Activated naive CD4-positive, alpha-beta T cell treated with anti-CD3 and anti-CD28 coated beads, Interleukin-2, amount 50 U/mL, for 24 hours (primary cell): ENCODE data around the gene IFIT1.
"Not testable (repeated sequence)": the region's sequence is repeated elsewhere in the genome, so short reads cannot be mapped to it uniquely, and the experiment has no call there.

Experiments
- H3K27ac Mint-ChIP-seq: one replicate; pipeline ENCODE4 v1.8.0; 2021; ENCODE audit warnings: mild to moderate bottlenecking, mixed read lengths
- H3K27me3 Mint-ChIP-seq: one replicate; pipeline ENCODE4 v1.8.0; 2021; ENCODE audit warnings: mixed read lengths
- H3K36me3 Mint-ChIP-seq: one replicate; pipeline ENCODE4 v1.8.0; 2021; ENCODE audit warnings: mixed read lengths
- H3K4me1 Mint-ChIP-seq: one replicate; pipeline ENCODE4 v1.8.0; 2021; ENCODE audit warnings: mixed read lengths
- H3K4me3 Mint-ChIP-seq: one replicate; pipeline ENCODE4 v1.8.0; 2021; ENCODE audit warnings: mild to moderate bottlenecking, mixed read lengths
- H3K9me3 Mint-ChIP-seq: one replicate; pipeline ENCODE4 v1.8.0; 2021; ENCODE audit warnings: mixed read lengths

The IFIT1 gene

GRCh38 chr10:89391907-89392756 lies at the start of gene IFIT1:
TSS of gene IFIT1 (plus strand) at chr10:89392623. CDS start at chr10:89392713, 90 bp downstream.
- Mint-ChIP-seq H3K27me3 (no peaks in the 10 kb centered on the region), H3K9me3 (no peaks in the 10 kb centered on the region), H3K4me1 (peaks cover 49% of the 10 kb centered on the region), H3K27ac (peak within 1 kb of the TSS; percentile 84), H3K4me3 (peak within 1 kb of the TSS; percentile 88), H3K36me3 (peaks cover 11% of the 10 kb centered on the region)

- Mint-ChIP-seq H3K9me3 (no peaks in the 10 kb centered on the region), H3K4me3 (no peak overlapping the region), H3K36me3 (peaks cover 21% of the 10 kb centered on the region), H3K27me3 (no peaks in the 10 kb centered on the region), H3K4me1 (peaks cover 18% of the 10 kb centered on the region), H3K27ac (no peak overlapping the region)
These were observed 49.2 kb upstream of the IFIT1 start for GRCh38 chr10:89343089-89343767.

GRCh38 chr10:89344156-89344555 lies 48.3 kb upstream of the IFIT1 start:
- H3K4me3 Mint-ChIP-seq: no peak overlapping the region
- no peak overlapping the region for H3K27ac Mint-ChIP-seq
- H3K27me3 Mint-ChIP-seq: no peaks in the 10 kb centered on the region
- peaks cover 13% of the 10 kb centered on the region for H3K36me3 Mint-ChIP-seq
- no peaks in the 10 kb centered on the region for H3K9me3 Mint-ChIP-seq
- H3K4me1 Mint-ChIP-seq: peaks cover 19% of the 10 kb centered on the region

- Mint-ChIP-seq H3K36me3 (peaks cover 3% of the 10 kb centered on the region), H3K4me3 (no peak overlapping the region), H3K4me1 (peaks cover 20% of the 10 kb centered on the region), H3K27ac (no peak overlapping the region), H3K27me3 (no peaks in the 10 kb centered on the region), H3K9me3 (no peaks in the 10 kb centered on the region)
These were observed 46.9 kb upstream of the IFIT1 start for GRCh38 chr10:89345367-89346000.

- Mint-ChIP-seq H3K27me3 (no peaks in the 10 kb centered on the region), H3K4me1 (peaks cover 31% of the 10 kb centered on the region), H3K4me3 (no peak overlapping the region), H3K9me3 (no peaks in the 10 kb centered on the region), H3K36me3 (no peaks in the 10 kb centered on the region), H3K27ac (no peak overlapping the region)
These were observed 45.8 kb upstream of the IFIT1 start for GRCh38 chr10:89346405-89347254.

GRCh38 chr10:89347701-89348457 lies 44.5 kb upstream of the IFIT1 start:
- Mint-ChIP-seq H3K4me1 (peaks cover 38% of the 10 kb centered on the region), H3K4me3 (no peak overlapping the region), H3K36me3 (no peaks in the 10 kb centered on the region), H3K9me3 (no peaks in the 10 kb centered on the region), H3K27me3 (no peaks in the 10 kb centered on the region), H3K27ac (no peak overlapping the region)

GRCh38 chr10:89348481-89348880 lies 43.9 kb upstream of the IFIT1 start:
- no peak overlapping the region for H3K27ac Mint-ChIP-seq
- no peaks in the 10 kb centered on the region for H3K9me3 Mint-ChIP-seq
- no peaks in the 10 kb centered on the region for H3K36me3 Mint-ChIP-seq
- no peak overlapping the region for H3K4me3 Mint-ChIP-seq
- H3K27me3 Mint-ChIP-seq: no peaks in the 10 kb centered on the region
- peaks cover 38% of the 10 kb centered on the region for H3K4me1 Mint-ChIP-seq

GRCh38 chr10:89348975-89349374 lies 43.4 kb upstream of the IFIT1 start:
- Mint-ChIP-seq H3K27me3 (no peaks in the 10 kb centered on the region), H3K4me3 (no peak overlapping the region), H3K36me3 (peaks cover 2% of the 10 kb centered on the region), H3K27ac (no peak overlapping the region), H3K4me1 (peaks cover 38% of the 10 kb centered on the region), H3K9me3 (peaks cover 2% of the 10 kb centered on the region)

- Mint-ChIP-seq H3K4me1 (peaks cover 38% of the 10 kb centered on the region), H3K4me3 (peak overlapping the region; percentile 32)
These were observed 41.6 kb upstream of the IFIT1 start for GRCh38 chr10:89350631-89351315.

GRCh38 chr10:89351412-89351779 lies 41.0 kb upstream of the IFIT1 start:
- Mint-ChIP-seq H3K4me1 (peaks cover 38% of the 10 kb centered on the region), H3K36me3 (peaks cover 4% of the 10 kb centered on the region), H3K27ac (no peak overlapping the region), H3K27me3 (no peaks in the 10 kb centered on the region), H3K9me3 (peaks cover 5% of the 10 kb centered on the region), H3K4me3 (peak overlapping the region; percentile 15)

More at GRCh38 chr10:89350631-89351315, 41.6 kb upstream of the IFIT1 start:
- not testable (repeated sequence) for H3K27me3 Mint-ChIP-seq, H3K9me3 Mint-ChIP-seq, H3K36me3 Mint-ChIP-seq, H3K27ac Mint-ChIP-seq

- H3K36me3 Mint-ChIP-seq: peaks cover 4% of the 10 kb centered on the region
- peaks cover 5% of the 10 kb centered on the region for H3K9me3 Mint-ChIP-seq
- H3K27ac Mint-ChIP-seq: no peak overlapping the region
- no peaks in the 10 kb centered on the region for H3K27me3 Mint-ChIP-seq
- H3K4me1 Mint-ChIP-seq: peaks cover 33% of the 10 kb centered on the region
- H3K4me3 Mint-ChIP-seq: no peak overlapping the region
These were observed 40.4 kb upstream of the IFIT1 start for GRCh38 chr10:89351780-89352597.

- peaks cover 4% of the 10 kb centered on the region for H3K36me3 Mint-ChIP-seq
- H3K4me1 Mint-ChIP-seq: peaks cover 30% of the 10 kb centered on the region
- peaks cover 5% of the 10 kb centered on the region for H3K9me3 Mint-ChIP-seq
- H3K4me3 Mint-ChIP-seq: no peak overlapping the region
- no peak overlapping the region for H3K27ac Mint-ChIP-seq
- H3K27me3 Mint-ChIP-seq: no peaks in the 10 kb centered on the region
These were observed 39.6 kb upstream of the IFIT1 start for GRCh38 chr10:89352802-89353201.

GRCh38 chr10:89355394-89355931 lies 37.0 kb upstream of the IFIT1 start:
- no peak overlapping the region for H3K27ac Mint-ChIP-seq
- H3K27me3 Mint-ChIP-seq: no peaks in the 10 kb centered on the region
- peaks cover 4% of the 10 kb centered on the region for H3K36me3 Mint-ChIP-seq
- H3K9me3 Mint-ChIP-seq: peaks cover 5% of the 10 kb centered on the region
- H3K4me1 Mint-ChIP-seq: peaks cover 19% of the 10 kb centered on the region
- no peak overlapping the region for H3K4me3 Mint-ChIP-seq
